HG03571 (cell line): ENCODE measurements around the gene CCDC121.

Experiments used
- ATAC-seq: cut with Tn5 transposase; IDR thresholded peaks from one replicate; pipeline ENCODE4 v1.9.1; 2021; ENCODE audit not compliant: unreplicated experiment

CCDC121 gene, protein sequence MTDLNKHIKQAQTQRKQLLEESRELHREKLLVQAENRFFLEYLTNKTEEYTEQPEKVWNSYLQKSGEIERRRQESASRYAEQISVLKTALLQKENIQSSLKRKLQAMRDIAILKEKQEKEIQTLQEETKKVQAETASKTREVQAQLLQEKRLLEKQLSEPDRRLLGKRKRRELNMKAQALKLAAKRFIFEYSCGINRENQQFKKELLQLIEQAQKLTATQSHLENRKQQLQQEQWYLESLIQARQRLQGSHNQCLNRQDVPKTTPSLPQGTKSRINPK

DNA sequence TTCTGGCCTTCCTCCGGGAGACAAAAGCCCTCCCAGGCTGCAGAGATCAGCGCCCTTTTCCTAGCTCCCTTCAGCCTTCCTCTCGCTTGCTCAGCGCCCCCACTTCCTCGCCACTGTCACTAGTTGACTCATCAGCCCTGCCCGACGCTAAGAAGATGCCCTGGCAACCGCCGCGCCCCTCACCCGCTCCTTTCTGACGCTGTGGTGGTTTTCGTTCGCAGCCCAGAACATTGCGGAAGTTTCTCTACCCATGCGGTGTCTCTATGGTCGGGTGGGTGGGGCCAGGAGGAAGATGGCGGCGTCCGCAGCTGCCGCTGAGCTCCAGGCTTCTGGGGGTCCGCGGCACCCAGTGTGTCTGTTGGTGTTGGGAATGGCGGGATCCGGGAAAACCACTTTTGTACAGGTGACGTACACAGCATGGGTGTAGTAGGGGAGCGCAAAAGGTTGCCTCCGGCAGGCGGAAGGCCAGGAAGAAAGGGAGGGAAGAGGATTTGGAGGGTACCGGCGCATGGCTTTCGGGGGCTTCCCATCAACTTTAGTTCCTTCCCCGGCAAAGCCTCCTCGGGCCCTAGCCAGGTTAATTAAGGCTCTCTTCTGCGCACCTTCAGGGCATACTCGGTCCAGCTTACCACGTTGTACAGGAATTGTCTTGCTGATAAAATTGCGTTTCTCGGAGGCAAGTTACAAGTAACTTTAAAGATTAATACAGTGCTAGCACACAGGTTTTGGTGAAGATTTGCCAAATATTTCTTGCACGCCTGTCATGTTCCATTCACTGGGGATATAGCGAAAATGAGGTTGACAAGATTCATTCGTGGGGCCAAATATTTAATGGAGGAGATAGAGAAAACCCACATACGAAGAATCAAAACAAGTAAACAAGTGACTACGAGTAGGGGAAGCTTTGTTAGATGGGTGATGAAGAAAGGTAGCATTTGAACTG lies at the start of gene CCDC121, which contains the start of gene GPN1:
Gene CCDC121, minus strand, starts transcription at position 246 of the 943 bp plus-strand sequence. CDS start 1,213 bp downstream, outside the sequence.
Gene GPN1, plus strand, starts transcription at position 284 of the 943 bp plus-strand sequence. Its CDS starts 9 bp downstream, at position 293.
- ATAC-seq, result peak; percentile 95

DNA sequence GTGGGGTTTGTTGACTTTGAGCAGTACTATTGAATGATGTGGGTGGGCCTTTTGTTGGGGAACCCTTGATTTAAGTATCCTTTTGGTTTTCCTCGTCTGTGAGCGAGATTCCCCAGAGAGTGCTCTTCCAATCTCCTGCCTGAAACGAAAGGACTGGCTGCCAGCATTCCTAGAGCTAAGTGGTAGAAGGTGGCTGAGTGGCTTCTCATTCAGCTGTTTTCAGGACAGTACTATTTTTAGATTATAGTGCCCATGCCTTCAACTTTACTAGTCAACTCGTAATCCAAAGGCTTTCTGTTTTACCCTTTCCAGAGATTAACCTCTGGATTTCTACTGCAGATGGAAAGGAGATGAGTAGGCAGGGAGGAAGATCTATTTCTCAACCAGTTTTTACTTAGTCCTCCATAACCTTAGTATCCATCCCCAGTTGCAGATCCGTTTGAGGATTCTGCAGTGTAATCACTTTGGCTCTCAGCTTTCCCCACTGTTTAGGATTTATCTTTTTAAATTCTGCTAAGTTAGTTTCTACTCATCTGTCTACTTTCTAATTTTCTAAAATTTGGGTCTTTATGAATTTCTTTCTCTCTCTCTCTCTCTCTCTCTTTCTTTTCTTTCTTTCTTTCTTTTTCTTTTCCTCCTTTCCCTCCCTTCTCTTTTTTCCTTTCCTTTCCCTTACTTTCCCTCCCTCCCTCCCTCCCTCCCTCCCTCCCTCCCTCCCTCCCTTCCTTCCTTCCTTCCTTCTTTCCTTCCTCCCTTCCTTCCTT lies 44.1 kb upstream of the CCDC121 start:
- ATAC-seq, result no peak

DNA sequence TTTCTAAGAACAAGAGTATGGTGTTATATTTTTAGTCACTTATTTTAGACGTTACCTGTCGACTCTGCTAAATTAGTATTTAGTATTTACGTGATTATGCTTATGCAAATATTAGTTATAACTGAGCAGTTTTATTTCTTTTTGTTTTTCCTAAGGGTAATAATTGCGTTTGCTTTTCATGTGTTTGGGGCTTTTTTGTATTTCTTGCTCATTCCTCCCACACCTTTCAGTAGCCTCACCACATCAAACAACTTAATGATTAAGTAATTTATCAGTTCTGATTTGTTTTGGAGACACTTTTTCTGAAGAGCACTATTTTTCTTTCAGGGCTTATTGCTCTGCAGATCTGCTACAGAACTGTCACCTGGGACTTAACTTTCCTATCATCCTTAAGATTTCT lies 42.4 kb upstream of the CCDC121 start:
- ATAC-seq, result no peak

DNA sequence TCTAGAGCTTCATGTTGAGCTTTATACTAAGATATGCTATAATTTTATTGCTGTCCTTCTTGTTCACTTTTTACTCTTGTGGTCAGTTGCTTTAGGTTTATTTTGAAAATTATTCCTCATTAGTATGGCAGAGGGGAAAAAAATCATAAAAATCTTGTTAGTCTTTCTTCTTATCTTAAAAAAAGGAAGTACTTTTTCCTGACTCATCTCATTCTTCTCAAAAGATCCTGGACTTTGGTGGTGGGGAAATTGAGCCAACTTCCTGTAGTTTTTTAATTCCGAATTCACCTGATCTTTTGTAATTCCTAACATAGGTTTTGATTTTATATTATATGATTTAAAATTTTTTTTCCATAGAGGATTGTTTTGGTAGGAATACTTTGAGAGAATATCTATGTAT lies 38.6 kb upstream of the CCDC121 start:
- ATAC-seq, result no peak

DNA sequence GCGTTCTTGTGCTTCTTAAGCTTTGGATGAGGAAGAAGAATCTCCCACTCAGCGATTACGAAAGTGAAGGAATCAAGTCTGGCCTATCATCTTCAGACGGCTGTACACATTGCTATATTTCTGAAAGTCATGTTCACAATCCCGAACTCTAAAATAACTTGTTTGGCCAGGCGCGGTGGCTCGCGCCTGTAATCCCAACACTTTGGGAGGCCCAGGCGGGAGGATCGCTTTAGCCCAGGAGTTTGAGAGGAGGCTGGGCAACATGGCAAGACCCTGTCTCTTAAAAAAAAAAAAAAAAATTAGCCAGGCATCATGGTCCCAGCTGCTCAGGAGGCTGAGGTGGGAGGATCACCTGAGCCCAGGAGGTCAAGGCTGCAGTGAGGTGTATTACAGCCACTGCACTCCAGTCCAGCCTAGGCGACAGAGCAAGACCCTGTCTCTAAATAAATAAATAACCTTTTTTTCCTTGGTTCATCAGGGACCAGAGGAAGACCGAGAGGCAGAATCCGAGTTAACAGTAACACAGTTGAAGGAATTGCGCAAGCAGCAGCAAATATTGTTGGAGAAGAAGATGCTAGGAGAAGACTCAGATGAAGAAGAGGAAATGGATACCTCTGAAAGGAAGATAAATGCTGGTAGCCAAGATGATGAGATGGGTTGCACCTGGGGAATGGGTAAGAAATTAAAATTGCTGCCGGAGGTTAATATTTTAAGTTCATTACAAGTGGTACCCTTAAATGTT lies 36.0 kb upstream of the CCDC121 start:
- no peak for ATAC-seq

DNA sequence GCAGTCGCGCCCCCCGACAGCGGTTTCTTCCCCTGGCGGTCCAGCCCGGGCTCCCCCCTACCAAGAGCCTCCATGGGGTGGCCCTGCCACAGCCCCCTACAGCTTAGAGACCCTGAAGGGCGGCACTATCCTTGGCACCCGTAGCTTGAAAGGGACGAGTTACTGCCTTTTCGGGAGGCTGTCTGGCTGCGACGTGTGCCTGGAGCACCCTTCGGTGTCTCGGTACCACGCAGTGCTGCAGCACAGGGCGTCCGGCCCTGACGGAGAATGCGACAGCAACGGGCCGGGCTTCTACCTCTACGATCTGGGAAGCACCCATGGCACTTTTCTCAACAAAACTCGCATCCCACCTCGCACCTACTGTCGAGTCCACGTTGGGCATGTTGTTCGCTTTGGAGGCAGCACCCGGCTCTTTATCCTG lies 35.4 kb upstream of the CCDC121 start:
- ATAC-seq, result no peak

DNA sequence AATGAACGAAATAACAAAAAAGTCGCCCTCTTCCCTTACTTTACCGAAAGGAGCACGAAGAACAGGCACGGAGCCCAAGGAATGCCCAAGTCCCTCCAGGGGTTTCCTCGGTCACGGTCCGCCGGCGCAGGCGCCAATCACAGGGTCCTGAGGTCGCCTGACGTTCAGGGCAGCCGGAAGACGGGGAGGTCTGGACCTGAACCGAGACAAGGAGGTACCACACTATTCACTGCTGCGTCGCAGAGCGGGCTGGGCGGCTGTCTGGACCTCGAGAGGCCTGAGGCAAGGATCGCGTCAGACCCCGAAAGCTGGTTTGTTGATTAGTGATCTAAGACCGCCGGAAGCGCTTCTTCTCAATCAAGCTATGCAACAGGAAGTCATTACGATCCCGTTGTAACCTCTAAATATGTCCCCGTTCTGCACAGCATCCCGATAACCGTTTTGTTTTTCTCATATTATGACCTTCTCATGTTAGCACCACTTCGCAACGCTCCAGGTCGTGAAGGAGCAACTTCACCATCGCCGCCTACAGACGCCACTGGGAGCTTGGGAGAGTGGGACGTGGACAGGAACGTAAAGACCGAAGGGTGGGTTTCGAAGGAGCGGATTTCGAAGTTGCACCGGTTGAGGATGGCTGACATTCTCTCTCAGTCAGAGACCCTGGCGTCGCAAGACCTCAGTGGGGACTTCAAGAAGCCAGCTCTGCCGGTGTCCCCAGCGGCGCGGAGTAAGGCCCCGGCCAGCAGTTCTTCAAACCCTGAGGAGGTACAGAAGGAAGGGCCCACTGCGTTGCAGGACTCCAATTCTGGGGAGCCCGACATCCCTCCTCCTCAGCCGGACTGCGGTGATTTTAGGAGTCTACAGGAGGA lies 34.7 kb upstream of the CCDC121 start, which contains the start of the genes SLC4A1AP and SUPT7L:
Gene SLC4A1AP, plus strand, starts transcription at position 605 of the 869 bp plus-strand sequence. Its CDS starts 26 bp downstream, at position 631.
Gene SUPT7L, minus strand, starts transcription at position 330 of the 869 bp plus-strand sequence. CDS start 1,422 bp downstream, outside the sequence.
- peak; percentile 71 for ATAC-seq

DNA sequence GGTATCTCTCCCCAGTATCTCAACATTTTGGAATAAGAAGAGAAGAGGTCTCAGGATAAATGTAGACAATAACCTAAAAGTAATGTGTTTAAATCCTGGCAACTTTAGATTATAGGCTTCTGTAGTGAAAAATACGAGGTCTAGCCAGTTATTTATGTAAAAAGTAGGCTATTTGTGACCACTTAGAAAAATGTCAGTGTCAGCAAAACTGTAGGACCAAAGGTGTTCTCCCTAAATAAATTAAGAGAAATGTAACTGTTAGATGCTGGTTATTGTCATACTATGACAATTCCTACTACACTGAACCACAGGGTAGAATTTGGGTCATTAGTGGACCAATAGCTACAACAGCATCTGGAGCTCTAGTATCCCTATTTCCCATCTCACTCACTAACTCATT lies 32.6 kb upstream of the CCDC121 start:
- no peak for ATAC-seq

DNA sequence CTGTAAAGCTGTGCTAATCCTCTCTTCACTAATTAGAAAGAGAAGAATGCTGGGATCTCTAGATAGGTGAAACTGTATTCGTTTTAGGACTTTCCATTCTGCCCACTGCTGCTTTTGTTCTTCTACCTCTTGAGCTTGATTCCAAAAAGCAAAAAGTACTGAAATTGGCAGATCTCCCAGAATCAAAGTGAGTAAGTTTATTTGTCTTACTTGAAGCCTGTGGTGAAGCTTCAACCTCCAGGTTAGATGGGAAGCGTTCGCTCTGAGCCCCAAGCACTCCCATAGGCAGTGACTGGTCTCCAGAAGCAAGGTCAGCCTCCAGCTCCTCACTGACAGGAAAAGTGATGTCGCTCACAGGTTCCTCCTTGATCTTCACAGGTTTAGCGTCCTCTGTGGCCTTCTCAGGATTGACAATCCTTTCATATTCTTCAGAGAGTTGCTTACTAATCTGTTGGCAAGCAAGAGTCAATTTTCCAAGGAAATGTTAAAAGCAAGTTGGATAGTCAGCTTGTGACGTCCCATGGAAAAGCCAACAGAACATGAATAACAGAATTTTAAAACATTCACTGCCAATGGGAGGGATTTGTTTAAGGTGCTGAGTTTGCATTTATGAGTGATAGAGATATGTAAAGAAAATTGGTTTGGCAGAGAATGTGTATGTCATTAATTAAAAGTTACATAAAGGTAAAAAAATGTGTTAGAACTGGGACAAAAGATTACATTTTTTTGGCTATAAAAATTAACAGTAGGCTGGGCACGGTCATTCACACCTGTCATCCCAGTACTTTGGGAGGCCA lies 26.5 kb upstream of the CCDC121 start:
- ATAC-seq, result no peak

DNA sequence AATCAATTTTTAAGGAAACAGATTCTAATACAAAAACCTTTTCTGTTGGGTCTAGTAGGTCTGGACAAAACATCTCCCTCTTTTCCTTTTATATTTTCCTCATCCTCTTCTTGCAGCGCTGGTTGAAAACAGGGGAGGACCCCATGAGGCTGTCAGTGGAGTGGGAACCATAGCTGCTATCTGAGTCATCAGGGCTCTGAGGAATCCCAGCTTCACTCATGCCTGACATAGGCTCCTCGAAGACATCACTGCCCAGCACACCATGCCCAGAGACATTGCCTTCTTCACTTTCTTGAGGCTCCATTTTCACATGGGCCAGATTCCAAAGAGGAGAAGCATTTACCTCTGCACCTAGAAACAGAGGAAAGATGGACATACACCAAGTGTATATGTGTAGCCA lies 24.6 kb upstream of the CCDC121 start:
- no peak for ATAC-seq

DNA sequence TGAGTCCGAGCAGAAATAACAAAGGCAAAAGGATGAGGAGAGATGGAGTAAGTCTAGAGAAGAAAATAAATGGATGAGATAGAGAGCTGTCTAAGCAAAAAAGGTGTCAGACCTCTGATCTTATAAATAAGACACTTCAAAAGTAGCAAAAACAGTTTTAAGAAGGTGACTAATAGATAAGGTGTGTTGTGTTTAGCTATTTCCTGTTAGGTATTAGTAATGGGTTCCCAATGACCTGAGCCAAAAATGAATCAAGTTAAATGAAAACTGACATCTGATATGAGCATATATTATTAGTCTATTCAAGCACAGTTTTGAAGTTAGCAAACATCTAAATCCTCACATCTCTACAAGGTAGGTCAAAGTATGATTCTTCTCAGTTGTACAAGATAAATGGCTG lies 24.0 kb upstream of the CCDC121 start:
- ATAC-seq, result no peak

DNA sequence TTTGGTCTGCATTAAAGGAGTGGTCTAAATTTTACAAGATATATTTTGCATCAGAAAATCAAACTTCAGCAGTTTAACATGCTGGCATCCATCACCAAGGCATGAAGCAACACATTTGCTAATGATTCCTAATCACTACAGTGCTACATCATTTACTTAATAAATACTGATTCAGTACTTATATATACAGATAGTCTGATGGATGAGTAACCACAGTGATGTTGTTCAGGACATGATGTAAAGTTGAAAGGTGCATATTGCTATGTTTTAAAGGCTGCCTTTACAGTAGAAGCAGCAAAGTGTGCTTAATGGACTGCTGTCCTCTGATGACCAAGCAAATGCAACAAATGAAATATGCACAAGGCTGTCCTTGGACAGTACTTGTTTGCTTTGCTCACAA lies 23.5 kb upstream of the CCDC121 start:
- no peak for ATAC-seq

DNA sequence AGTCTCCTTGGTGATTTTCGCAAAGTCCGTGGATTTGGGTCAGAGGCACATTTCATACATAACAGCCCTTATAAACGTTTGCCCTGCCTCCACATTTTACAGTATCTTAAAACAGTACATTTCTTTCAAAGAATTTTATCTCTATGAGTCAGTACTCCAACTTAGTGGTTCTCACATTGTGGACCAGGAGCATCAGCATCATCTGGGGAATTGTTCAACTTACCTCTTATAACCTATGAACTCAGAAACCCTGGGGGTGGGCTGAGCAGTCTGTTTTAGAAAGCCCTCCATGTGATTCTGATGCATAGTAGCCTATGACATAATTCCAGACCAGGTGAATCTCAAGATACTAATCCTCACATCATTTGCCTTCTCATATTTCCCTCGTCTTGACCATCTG lies 22.2 kb upstream of the CCDC121 start:
- ATAC-seq, result no peak

DNA sequence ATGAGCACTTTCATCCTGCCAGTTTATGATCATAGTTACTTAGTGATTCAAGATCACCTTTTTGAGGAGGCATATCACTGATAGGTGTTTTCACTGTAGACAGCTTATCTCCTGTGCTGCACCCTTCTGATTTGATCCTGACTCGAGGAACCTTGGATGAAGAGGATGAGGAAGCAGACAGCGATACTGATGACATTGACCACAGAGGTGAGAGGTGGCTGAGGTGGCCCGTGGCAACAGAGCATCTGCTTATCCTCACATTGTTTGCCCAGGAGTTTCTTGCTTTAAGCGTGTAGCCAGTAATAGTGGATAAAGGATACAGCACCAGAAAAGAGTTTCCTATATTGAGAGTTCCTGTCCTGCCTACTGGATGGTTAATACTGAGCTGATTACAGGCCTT lies 18.9 kb upstream of the CCDC121 start:
- no peak for ATAC-seq

DNA sequence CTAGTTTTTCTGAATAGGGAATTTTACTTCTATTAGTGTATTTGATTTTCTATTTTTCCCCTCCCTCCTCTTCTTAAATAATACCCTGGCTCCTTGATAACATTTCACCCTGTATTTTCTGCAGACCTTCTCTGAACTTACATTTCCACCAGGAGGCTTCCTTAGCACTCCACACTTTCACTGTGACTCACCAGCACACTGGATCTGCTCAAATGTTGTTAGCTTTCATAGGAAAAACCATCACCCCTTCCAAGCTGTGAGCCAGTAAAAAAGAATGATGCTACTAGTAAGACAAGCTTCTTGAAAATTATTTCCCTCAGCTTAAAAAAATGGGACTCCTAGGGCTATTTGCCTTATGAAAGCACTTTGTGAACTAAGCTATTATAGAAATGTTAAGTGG lies 18.5 kb upstream of the CCDC121 start:
- ATAC-seq, result no peak

DNA sequence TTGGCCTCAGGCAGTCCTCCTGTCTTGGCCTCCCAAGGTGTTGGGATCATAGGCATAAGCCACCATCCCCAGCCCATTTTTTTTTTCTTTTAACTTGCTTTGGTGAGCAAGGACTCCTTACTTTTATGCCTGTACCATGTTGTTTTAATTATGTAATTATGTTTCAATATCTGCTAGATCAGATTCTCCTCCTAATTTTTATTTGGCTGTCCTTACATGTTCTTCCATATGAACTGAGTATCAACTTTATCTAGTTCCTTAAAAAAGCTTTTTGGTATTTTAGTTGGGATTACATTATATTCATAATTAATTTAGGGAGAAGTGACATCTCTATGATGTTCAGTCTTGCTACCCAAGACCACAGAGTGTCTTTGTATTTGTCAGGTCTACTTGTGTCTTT lies 16.4 kb upstream of the CCDC121 start:
- no peak for ATAC-seq

DNA sequence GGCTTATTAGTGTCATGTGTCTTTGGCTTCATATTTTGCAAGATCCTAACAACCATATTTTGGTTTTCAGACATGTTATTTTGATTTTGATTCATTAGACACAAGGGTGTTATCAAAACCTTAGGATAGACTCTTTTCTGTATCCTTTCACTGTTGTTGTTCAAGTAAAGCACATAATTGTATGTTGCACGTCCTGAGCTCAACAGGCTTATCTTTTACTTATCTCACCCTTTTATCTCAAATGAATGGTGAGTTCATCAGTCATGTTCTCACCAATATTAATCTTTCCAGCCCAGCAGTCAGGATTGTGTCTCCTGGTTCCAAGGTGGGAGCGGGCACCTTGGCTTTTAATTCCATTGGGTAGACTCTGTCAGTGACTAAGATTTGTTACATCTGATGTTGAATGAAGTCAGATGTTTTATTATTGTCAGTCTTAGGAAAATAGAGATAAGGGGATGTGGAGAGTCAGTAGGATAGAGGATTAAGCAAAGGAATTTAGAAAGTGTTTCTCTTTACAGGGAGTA lies 12.0 kb upstream of the CCDC121 start:
- ATAC-seq, result no peak

DNA sequence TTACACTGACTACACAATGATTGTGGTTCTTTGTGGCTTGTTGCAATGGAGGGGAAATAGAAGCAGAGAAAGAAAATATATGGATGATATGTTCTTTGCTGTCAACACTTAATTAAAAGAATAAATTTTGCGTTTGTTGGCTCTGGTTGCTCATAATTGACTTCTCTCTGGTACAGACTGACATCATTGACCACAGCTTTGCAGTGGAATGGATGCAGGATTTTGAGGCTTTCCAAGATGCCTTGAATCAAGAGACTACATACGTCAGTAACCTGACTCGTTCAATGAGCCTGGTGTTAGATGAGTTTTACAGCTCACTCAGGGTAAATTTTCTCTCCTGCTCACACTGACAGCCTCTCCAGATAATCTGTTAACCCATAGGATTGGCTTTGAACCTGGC lies 9.9 kb upstream of the CCDC121 start:
- no peak for ATAC-seq
